ENCODE results near the gene GPATCH11. TPM values are rescaled to one million over a fixed set of nuclear protein-coding genes. Genes with fewer than 3 reads are reported as not detected.

Gene GPATCH11
- total and polyA plus RNA-seq, 4 donors = 4.2 to 8.9 (median 6.7) TPM

GRCh38 chr2:37119157-37119556 lies 34.8 kb downstream of the GPATCH11 start:
- Histone ChIP-seq H3K27me3 (ENCODE audit: control insufficient read depth in 1 of 2, insufficient read depth in 2 of 2, low read length in 1 of 2) (no peaks in the 10 kb centered on the region), H3K27ac (ENCODE audit: low read depth in 1 of 2, low read length in 2 of 2) (no peak overlapping the region), H3K4me3 (ENCODE audit: low read length in 2 of 2) (no peak overlapping the region), H3K4me1 (ENCODE audit: control insufficient read depth in 1 of 2, insufficient read depth in 2 of 2, low read length in 2 of 2) (no peaks in the 10 kb centered on the region), H3K36me3 (ENCODE audit: control insufficient read depth in 1 of 2, insufficient read depth in 2 of 2, low read length in 1 of 2) (peaks cover 4 to 7% of the 10 kb centered on the region in 2 donors), H3K9me3 (ENCODE audit: control insufficient read depth, low read length) (no peaks in the 10 kb centered on the region)
- intact Hi-C loops (cut with DNase I) = no loop called here
- DNase-seq (no peak), ATAC-seq (ENCODE audit: low FRiP score) (no peak)
- 91 to 92% methylated on average over 5 of the region's 5 CpGs for WGBS, 2 donors

DNA sequence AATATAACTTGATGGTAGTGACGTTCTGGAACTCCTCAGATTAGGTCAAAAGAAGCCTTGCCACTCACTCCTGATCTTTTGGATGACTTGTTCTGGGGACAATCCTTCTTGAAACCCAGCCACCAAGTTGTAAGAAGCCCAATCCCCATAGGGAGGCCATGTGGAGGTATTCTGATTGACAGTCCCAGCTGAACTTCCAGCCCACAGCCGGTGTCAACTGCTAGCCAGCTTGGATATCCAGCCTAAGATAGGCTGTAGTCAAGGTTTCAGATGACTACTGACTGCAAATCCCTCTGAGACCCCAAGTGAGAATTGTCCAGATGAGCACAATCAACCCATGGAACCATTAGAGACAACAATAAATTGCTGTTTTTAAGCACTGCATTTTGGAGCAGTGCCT lies 41.1 kb downstream of the GPATCH11 start:
- 94 to 100% methylated on average over 2 of the region's 2 CpGs for WGBS, 2 donors
- peaks cover 4% of the 10 kb centered on the region in 2 donors for H3K36me3 ChIP-seq (ENCODE audit: control insufficient read depth in 1 of 2, insufficient read depth in 2 of 2, low read length in 1 of 2)

DNA sequence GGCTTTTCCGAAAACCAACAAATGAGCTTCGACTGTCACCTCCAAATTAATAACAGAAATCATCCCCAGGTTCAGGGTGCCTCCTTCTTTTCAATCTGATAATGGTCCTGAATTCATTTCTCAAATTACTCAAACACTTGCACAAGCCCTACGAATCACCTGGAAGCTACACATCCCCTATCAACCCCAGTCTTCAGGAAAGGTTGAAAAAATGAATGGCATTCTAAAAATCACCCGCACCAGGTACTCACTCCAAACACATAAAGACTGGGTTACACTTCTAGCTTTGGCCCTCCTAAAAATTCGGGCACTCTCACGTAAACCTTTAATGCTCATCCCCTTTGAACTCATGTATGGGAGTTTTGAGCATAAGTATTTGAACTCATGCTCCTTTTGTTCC lies 48.6 kb downstream of the GPATCH11 start:
- no peak for ATAC-seq (ENCODE audit: low FRiP score)
- Histone ChIP-seq H3K4me3 (ENCODE audit: low read length in 2 of 2) (no peak overlapping the region), H3K9me3 (ENCODE audit: control insufficient read depth, low read length) (no peaks in the 10 kb centered on the region), H3K27me3 (ENCODE audit: control insufficient read depth in 1 of 2, insufficient read depth in 2 of 2, low read length in 1 of 2) (no peaks in the 10 kb centered on the region), H3K36me3 (ENCODE audit: control insufficient read depth in 1 of 2, insufficient read depth in 2 of 2, low read length in 1 of 2) (peaks cover 7% of the 10 kb centered on the region in 2 donors), H3K27ac (ENCODE audit: low read depth in 1 of 2, low read length in 2 of 2) (no peak overlapping the region), H3K4me1 (ENCODE audit: control insufficient read depth in 1 of 2, insufficient read depth in 2 of 2, low read length in 2 of 2) (no peaks in the 10 kb centered on the region)
- no peak for DNase-seq
- WGBS, 2 donors = 96% methylated on average over 6 of the region's 6 CpGs
- intact Hi-C loops (cut with DNase I) = no loop called here

More for the DNA sequence above, 41.1 kb downstream of the GPATCH11 start:
- intact Hi-C loops (cut with DNase I) = no loop called here
- no peaks in the 10 kb centered on the region for H3K9me3 ChIP-seq (ENCODE audit: control insufficient read depth, low read length)
- no peaks in the 10 kb centered on the region for H3K4me1 ChIP-seq (ENCODE audit: control insufficient read depth in 1 of 2, insufficient read depth in 2 of 2, low read length in 2 of 2)
- no peak for DNase-seq
- H3K27ac ChIP-seq (ENCODE audit: low read depth in 1 of 2, low read length in 2 of 2) = no peak overlapping the region
- H3K4me3 ChIP-seq (ENCODE audit: low read length in 2 of 2) = no peak overlapping the region
- no peaks in the 10 kb centered on the region for H3K27me3 ChIP-seq (ENCODE audit: control insufficient read depth in 1 of 2, insufficient read depth in 2 of 2, low read length in 1 of 2)
- ATAC-seq (ENCODE audit: low FRiP score) = no peak

DNA sequence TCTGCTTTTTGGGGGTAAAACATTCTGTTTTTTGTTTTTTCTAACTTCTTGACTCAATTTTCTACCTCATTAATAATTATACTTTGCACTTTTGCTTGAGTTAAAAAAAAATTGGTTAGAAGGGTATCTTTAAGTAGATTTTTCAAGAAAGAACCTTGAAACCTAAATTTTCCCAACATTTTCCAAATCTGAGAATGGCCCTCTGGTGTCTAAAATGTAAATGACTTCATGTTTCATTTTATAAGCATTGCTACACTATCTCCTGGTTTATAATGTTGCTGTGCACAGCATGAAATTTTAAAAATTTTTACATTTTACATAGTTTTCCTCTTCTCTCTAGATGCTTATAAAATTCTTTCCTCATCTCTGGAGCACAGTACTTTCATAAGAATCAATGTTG lies 58.2 kb downstream of the GPATCH11 start:
- ATAC-seq (ENCODE audit: low FRiP score) = no peak
- intact Hi-C loops (cut with DNase I) = no loop called here

GRCh38 chr2:37143974-37144373 lies 59.7 kb downstream of the GPATCH11 start:
- WGBS, 2 donors = 78 to 88% methylated on average over 1 of the region's 1 CpG
- H3K9me3 ChIP-seq (ENCODE audit: control insufficient read depth, low read length) = no peaks in the 10 kb centered on the region
- no peaks in the 10 kb centered on the region for H3K27me3 ChIP-seq (ENCODE audit: control insufficient read depth in 1 of 2, insufficient read depth in 2 of 2, low read length in 1 of 2)
- no peak overlapping the region for H3K27ac ChIP-seq (ENCODE audit: low read depth in 1 of 2, low read length in 2 of 2)
- ATAC-seq (ENCODE audit: low FRiP score) (no peak), DNase-seq (no peak)
- no peak overlapping the region for H3K4me3 ChIP-seq (ENCODE audit: low read length in 2 of 2)
- H3K36me3 ChIP-seq (ENCODE audit: control insufficient read depth in 1 of 2, insufficient read depth in 2 of 2, low read length in 1 of 2) = peaks cover 3% of the 10 kb centered on the region in 2 donors
- no peaks in the 10 kb centered on the region for H3K4me1 ChIP-seq (ENCODE audit: control insufficient read depth in 1 of 2, insufficient read depth in 2 of 2, low read length in 2 of 2)
- intact Hi-C loops (cut with DNase I) = no loop called here

More for the DNA sequence above, 58.2 kb downstream of the GPATCH11 start:
- no peak overlapping the region for H3K27ac ChIP-seq (ENCODE audit: low read depth in 1 of 2, low read length in 2 of 2)
- no peaks in the 10 kb centered on the region for H3K4me1 ChIP-seq (ENCODE audit: control insufficient read depth in 1 of 2, insufficient read depth in 2 of 2, low read length in 2 of 2)
- H3K36me3 ChIP-seq (ENCODE audit: control insufficient read depth in 1 of 2, insufficient read depth in 2 of 2, low read length in 1 of 2) = peaks cover 0 to 3% of the 10 kb centered on the region in 2 donors
- H3K4me3 ChIP-seq (ENCODE audit: low read length in 2 of 2) = no peak overlapping the region
- no peak for DNase-seq
- H3K9me3 ChIP-seq (ENCODE audit: control insufficient read depth, low read length) = no peaks in the 10 kb centered on the region
- no peaks in the 10 kb centered on the region for H3K27me3 ChIP-seq (ENCODE audit: control insufficient read depth in 1 of 2, insufficient read depth in 2 of 2, low read length in 1 of 2)

DNA sequence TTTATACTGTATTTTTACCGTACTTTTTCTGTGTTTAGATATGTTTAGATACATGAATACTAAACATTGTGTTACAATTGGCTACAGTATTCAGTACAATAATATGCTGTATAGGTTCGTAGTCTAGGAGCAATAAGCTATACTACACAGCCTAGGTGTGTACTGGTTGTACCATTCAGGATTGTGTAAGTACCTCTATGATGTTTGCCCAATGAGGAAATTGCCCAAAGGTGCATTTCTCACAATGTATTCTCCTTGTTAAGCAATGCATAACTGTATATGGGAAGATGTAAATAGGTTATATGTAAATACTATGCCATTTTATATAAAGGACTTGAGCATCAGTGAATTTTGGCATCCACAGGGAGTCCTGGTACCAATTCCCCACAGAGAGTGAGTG lies 61.7 kb downstream of the GPATCH11 start:
- H3K4me1 ChIP-seq (ENCODE audit: control insufficient read depth in 1 of 2, insufficient read depth in 2 of 2, low read length in 2 of 2) = no peaks in the 10 kb centered on the region
- DNase-seq (no peak), ATAC-seq (ENCODE audit: low FRiP score) (no peak)
- no peaks in the 10 kb centered on the region for H3K9me3 ChIP-seq (ENCODE audit: control insufficient read depth, low read length)
- H3K4me3 ChIP-seq (ENCODE audit: low read length in 2 of 2) = no peak overlapping the region
- intact Hi-C loops (cut with DNase I) = no loop called here
- 96 to 98% methylated on average over 2 of the region's 2 CpGs for WGBS, 2 donors
- no peaks in the 10 kb centered on the region for H3K27me3 ChIP-seq (ENCODE audit: control insufficient read depth in 1 of 2, insufficient read depth in 2 of 2, low read length in 1 of 2)
- H3K27ac ChIP-seq (ENCODE audit: low read depth in 1 of 2, low read length in 2 of 2) = no peak overlapping the region
- H3K36me3 ChIP-seq (ENCODE audit: control insufficient read depth in 1 of 2, insufficient read depth in 2 of 2, low read length in 1 of 2) = peaks cover 3% of the 10 kb centered on the region in 2 donors

DNA sequence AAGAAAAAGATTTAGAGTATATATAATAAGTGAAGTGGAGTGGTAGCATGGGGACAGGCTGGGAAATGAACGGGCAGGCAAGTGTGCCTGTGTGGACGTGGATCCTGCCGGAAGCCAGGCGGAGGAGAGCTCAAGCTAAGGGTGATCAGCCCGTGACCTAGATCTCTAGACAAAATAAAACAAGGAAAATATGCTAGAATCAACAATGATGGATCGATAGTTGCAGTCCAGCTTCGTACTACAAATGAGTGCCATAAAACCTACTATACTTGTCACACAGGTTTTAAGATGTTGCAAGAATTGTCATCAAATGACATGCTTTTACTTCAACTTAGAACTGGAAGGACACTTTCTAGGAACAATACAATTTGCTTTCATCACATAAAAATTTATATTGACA lies 64.0 kb downstream of the GPATCH11 start:
- Histone ChIP-seq H3K36me3 (ENCODE audit: control insufficient read depth in 1 of 2, insufficient read depth in 2 of 2, low read length in 1 of 2) (peaks cover 3% of the 10 kb centered on the region in 2 donors), H3K27ac (ENCODE audit: low read depth in 1 of 2, low read length in 2 of 2) (no peak overlapping the region)

More for the DNA sequence above, 64.0 kb downstream of the GPATCH11 start:
- no peak overlapping the region for H3K4me3 ChIP-seq (ENCODE audit: low read length in 2 of 2)
- H3K27me3 ChIP-seq (ENCODE audit: control insufficient read depth in 1 of 2, insufficient read depth in 2 of 2, low read length in 1 of 2) = no peaks in the 10 kb centered on the region
- H3K9me3 ChIP-seq (ENCODE audit: control insufficient read depth, low read length) = no peaks in the 10 kb centered on the region
- H3K4me1 ChIP-seq (ENCODE audit: control insufficient read depth in 1 of 2, insufficient read depth in 2 of 2, low read length in 2 of 2) = no peaks in the 10 kb centered on the region
- 92 to 93% methylated on average over 7 of the region's 7 CpGs for WGBS, 2 donors
- ATAC-seq (ENCODE audit: low FRiP score) (no peak), DNase-seq (no peak)
- intact Hi-C loops (cut with DNase I) = no loop called here

Other genes with a start within 250 kb of the GPATCH11 start
- gene STRN, start 118.0 kb upstream of the GPATCH11 start, total RNA-seq = 10 to 100 TPM; 31.8 to 33.8 TPM
- gene STRN, start 118.0 kb upstream of the GPATCH11 start, polyA plus RNA-seq = 1 to 10 TPM; 5.1 to 6.1 TPM
- 10 to 100 TPM; 19.9 to 28.2 TPM for gene HEATR5B, start 146 bp upstream of the GPATCH11 start, total RNA-seq
- gene HEATR5B, start 146 bp upstream of the GPATCH11 start, polyA plus RNA-seq = 10 to 100 TPM in 1 of 2 donors, 1 to 10 TPM in 1; 5.0 to 10.1 TPM
- gene EIF2AK2, start 72.5 kb downstream of the GPATCH11 start, total RNA-seq = 10 to 100 TPM; 47.1 to 49.5 TPM
- gene EIF2AK2, start 72.5 kb downstream of the GPATCH11 start, polyA plus RNA-seq = 1 to 10 TPM; 8.4 to 9.7 TPM
- not detected for gene SULT6B1, start 104.2 kb downstream of the GPATCH11 start, total RNA-seq
- gene SULT6B1, start 104.2 kb downstream of the GPATCH11 start, polyA plus RNA-seq = not detected
- 10 to 100 TPM; 24.9 to 36.9 TPM for gene CEBPZOS, start 112.0 kb downstream of the GPATCH11 start, total RNA-seq
- 100 to 1,000 TPM in 1 of 2 donors, 10 to 100 TPM in 1; 29.3 to 138 TPM for gene CEBPZOS, start 112.0 kb downstream of the GPATCH11 start, polyA plus RNA-seq
- 10 to 100 TPM; 37.0 to 38.1 TPM for gene CEBPZ, start 147.1 kb downstream of the GPATCH11 start, total RNA-seq
- 10 to 100 TPM; 19.5 to 35.0 TPM for gene CEBPZ, start 147.1 kb downstream of the GPATCH11 start, polyA plus RNA-seq
- 10 to 100 TPM; 17.0 to 23.9 TPM for gene NDUFAF7, start 147.1 kb downstream of the GPATCH11 start, total RNA-seq
- gene NDUFAF7, start 147.1 kb downstream of the GPATCH11 start, polyA plus RNA-seq = 10 to 100 TPM in 1 of 2 donors, 1 to 10 TPM in 1; 7.5 to 18.7 TPM
- 10 to 100 TPM; 43.2 to 54.8 TPM for gene PRKD3, start 240.3 kb downstream of the GPATCH11 start, total RNA-seq
- 10 to 100 TPM; 14.1 to 14.8 TPM for gene PRKD3, start 240.3 kb downstream of the GPATCH11 start, polyA plus RNA-seq